Fibroblast of lung (primary cell): ENCODE results near the gene CRTAC1. TPM values are rescaled to one million over a fixed set of nuclear protein-coding genes. Genes with fewer than 3 reads are reported as not detected.

Experiments used
- DNase-seq, 2 donors: peaks; one replicate each; pipeline versions ENCODE4 v3.0.0 to v3.0.0-alpha.2; 2010; ENCODE audit warnings: low read depth in 2 of 2
- H2AFZ ChIP-seq: 2 replicates; pipeline ENCODE4 v1.5.1; 2012; ENCODE audit warnings: low read length, control low read depth, inconsistent platforms
- H3K27ac ChIP-seq: 2 replicates; pipeline ENCODE4 v1.5.1; 2011; ENCODE audit warnings: low read length, control low read depth; ENCODE audit not compliant: insufficient read depth
- H3K27me3 ChIP-seq: 2 replicates; pipeline ENCODE4 v1.5.1; 2011; ENCODE audit warnings: mild to moderate bottlenecking, low read length; ENCODE audit not compliant: control insufficient read depth, insufficient read depth
- H3K36me3 ChIP-seq: 2 replicates; pipeline ENCODE4 v1.5.1; 2011; ENCODE audit warnings: low read length; ENCODE audit not compliant: control insufficient read depth, insufficient read depth
- H3K4me1 ChIP-seq: 2 replicates; pipeline ENCODE4 v1.5.1; 2011; ENCODE audit warnings: low read length; ENCODE audit not compliant: control insufficient read depth, insufficient read depth; ENCODE audit errors: extremely low read depth
- H3K4me2 ChIP-seq: 2 replicates; pipeline ENCODE4 v1.5.1; 2011; ENCODE audit warnings: low read length, control low read depth; ENCODE audit not compliant: insufficient read depth; ENCODE audit errors: extremely low read depth
- H3K4me3 ChIP-seq, 4 experiments: fragments of 200-600 bp in 1 of 4; sonication (generic) in 1 of 4; replicated peaks in 1 of 4; 2 replicates each; pipeline ENCODE4 v1.5.1; 2011 to 2016; ENCODE audit warnings: low read length in 4 of 4, low read depth in 3 of 4, mild to moderate bottlenecking in 3 of 4, control low read depth in 2 of 4, inconsistent platforms in 1 of 4, mixed read lengths in 1 of 4; ENCODE audit not compliant: insufficient read depth in 1 of 4; ENCODE audit errors: control extremely low read depth in 1 of 4
- H3K79me2 ChIP-seq: 2 replicates; pipeline ENCODE4 v1.5.1; 2012; ENCODE audit warnings: mild to moderate bottlenecking, low read length, inconsistent platforms; ENCODE audit not compliant: control insufficient read depth, insufficient read depth
- H3K9ac ChIP-seq: 2 replicates; pipeline ENCODE4 v1.5.1; 2011; ENCODE audit warnings: mild to moderate bottlenecking, low read length, control low read depth; ENCODE audit not compliant: insufficient read depth
- H3K9me3 ChIP-seq: 2 replicates; pipeline ENCODE4 v1.5.1; 2012; ENCODE audit warnings: low read depth, low read length; ENCODE audit not compliant: control insufficient read depth, insufficient read depth
- H4K20me1 ChIP-seq: 2 replicates; pipeline ENCODE4 v1.5.1; 2011; ENCODE audit warnings: low read length; ENCODE audit not compliant: control insufficient read depth, insufficient read depth; ENCODE audit errors: extremely low read depth
- EZH2 ChIP-seq: IDR thresholded peaks from 2 replicates; pipeline ENCODE4 v1.5.1; 2012; ENCODE audit warnings: low read length, control low read depth, mild to moderate bottlenecking; ENCODE audit errors: missing control alignments
- polyA plus RNA-seq, 2 donors: library from polyadenylated mRNA; depleted of rRNA in 1 of 2; stranded (reverse) in 1 of 2; unstranded in 1 of 2; fragments of >200 nt; gene quantifications; 2 replicates each; pipeline ENCODE4 v1.2.1, GENCODE V29; 2011 to 2012; ENCODE audit warnings: missing spikeins in 1 of 2
- total RNA-seq: library from RNA; depleted of rRNA; stranded (reverse); fragments of >200 nt; gene quantifications from 2 replicates; pipeline ENCODE4 v1.2.1, GENCODE V29; 2014
- TF ChIP-seq, protein P1 (sequence below), 2 donors: IDR thresholded peaks in 1 of 2; conservative IDR thresholded peaks in 1 of 2; 1 replicate in 1 of 2; 2 replicates in 1 of 2; pipeline ENCODE4 v1.5.1; 2011 to 2012; ENCODE audit warnings: low read length in 2 of 2, control low read depth in 1 of 2, inconsistent platforms in 1 of 2, low read depth in 1 of 2, mild to moderate bottlenecking in 1 of 2

Gene CRTAC1
- total and polyA plus RNA-seq, 2 donors (not counting 1 experiment from before 2014, with no cell fraction given): not detected

DNA sequence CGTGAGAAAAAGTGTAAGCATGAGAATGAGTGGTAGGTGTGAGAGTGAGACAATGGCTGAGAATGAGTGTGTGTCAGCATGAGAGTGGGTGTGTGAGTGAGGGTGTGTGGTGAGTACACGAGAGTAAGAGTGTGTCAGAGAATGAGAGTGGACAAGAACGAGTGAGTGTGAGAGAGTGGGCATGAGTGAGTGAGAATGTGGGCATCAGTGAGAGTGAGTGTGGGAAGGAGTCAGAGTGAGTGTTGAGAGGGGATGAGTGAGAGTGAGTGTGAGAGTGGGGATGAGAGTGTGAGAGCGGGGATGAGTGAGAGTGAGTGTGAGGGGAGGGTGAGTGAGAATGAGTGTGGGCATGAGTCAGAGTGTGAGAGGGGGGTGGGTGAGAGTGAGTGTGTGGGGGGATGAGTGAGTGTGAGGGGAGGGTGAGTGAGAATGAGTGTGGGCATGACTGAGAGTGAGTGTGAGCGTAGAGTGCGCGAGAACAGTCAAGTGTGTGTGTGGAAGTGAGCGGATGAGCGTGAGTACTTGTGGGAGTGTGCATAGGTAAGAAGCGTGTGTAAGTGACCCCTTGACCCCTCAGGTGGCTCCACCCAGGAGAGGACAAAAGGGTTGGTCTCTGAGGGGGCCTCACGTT is 105.0 kb downstream of the CRTAC1 start:
- Histone ChIP-seq H3K36me3 (no peaks in the 10 kb centered on the region), H2AFZ (no peak overlapping the region), H4K20me1 (no peaks in the 10 kb centered on the region), H3K27ac (no peak overlapping the region), H3K9me3 (no peaks in the 10 kb centered on the region), H3K79me2 (no peaks in the 10 kb centered on the region), H3K4me3 (no peak overlapping the region), H3K4me1 (no peaks in the 10 kb centered on the region), H3K27me3 (no peaks in the 10 kb centered on the region), H3K9ac (no peak overlapping the region), H3K4me2 (no peak overlapping the region)
- DNase-seq: no peak
- TF ChIP-seq, protein P1, sequence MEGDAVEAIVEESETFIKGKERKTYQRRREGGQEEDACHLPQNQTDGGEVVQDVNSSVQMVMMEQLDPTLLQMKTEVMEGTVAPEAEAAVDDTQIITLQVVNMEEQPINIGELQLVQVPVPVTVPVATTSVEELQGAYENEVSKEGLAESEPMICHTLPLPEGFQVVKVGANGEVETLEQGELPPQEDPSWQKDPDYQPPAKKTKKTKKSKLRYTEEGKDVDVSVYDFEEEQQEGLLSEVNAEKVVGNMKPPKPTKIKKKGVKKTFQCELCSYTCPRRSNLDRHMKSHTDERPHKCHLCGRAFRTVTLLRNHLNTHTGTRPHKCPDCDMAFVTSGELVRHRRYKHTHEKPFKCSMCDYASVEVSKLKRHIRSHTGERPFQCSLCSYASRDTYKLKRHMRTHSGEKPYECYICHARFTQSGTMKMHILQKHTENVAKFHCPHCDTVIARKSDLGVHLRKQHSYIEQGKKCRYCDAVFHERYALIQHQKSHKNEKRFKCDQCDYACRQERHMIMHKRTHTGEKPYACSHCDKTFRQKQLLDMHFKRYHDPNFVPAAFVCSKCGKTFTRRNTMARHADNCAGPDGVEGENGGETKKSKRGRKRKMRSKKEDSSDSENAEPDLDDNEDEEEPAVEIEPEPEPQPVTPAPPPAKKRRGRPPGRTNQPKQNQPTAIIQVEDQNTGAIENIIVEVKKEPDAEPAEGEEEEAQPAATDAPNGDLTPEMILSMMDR (conservative IDR thresholded peaks at IDR 0.05 in 1 of 2, IDR thresholded peaks at IDR 0.05 in 1 of 2; ENCODE audit: low read depth in 1 of 2, low read length in 2 of 2): no peak
- TF ChIP-seq EZH2: no peak

DNA sequence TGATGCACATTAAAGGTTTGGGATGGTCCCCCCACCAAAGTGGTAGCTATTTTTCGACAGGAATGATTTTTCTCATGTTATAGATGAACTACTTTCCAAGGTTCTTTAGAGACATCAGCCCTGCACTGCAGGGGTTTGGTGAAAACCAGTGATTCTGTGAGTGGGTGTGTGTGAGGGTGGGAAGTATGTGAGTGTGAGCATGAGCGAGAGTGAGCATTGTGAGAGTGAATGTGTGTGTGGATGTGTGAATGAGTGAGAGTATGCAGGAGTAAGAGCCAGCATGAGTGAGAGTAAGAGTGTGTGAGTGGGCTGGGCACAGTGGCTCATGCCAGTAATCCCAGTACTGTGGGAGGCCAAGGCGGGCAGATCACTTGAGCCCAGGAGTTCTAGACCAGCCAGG is 105.7 kb downstream of the CRTAC1 start:
- Histone ChIP-seq H3K4me1 (no peaks in the 10 kb centered on the region), H3K27me3 (no peaks in the 10 kb centered on the region)

DNA sequence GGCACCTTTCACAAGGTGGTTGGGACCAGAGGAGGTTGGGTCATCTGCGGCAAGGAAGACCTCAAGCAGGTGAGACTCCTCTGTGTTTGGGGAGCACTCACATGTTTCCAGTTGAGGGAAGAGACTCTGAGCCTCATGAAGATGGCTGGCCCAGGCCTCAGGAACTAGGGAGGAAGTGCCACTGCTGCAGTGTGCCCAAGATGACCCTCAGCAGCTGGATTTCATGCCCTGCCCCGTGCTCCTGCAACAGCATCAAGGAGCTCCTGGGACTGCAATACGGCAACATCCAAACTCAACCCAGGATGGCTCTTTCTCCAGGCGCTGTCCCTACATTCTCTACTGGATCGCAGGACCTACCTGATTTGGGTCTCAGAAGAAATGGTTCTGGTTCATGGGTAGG is 106.9 kb downstream of the CRTAC1 start:
- no peak overlapping the region for H3K27ac ChIP-seq
- H3K9ac ChIP-seq: no peak overlapping the region
- no peaks in the 10 kb centered on the region for H3K27me3 ChIP-seq
- no peak overlapping the region for H3K4me2 ChIP-seq
- DNase-seq: no peak
- H3K9me3 ChIP-seq: no peaks in the 10 kb centered on the region
- H2AFZ ChIP-seq: no peak overlapping the region
- no peaks in the 10 kb centered on the region for H3K4me1 ChIP-seq
- no peak for TF ChIP-seq EZH2
- TF ChIP-seq, protein P1 (conservative IDR thresholded peaks at IDR 0.05 in 1 of 2, IDR thresholded peaks at IDR 0.05 in 1 of 2; ENCODE audit: low read depth in 1 of 2, low read length in 2 of 2): no peak
- H3K4me3 ChIP-seq: no peak overlapping the region
- H3K79me2 ChIP-seq: no peaks in the 10 kb centered on the region
- H3K36me3 ChIP-seq: no peaks in the 10 kb centered on the region
- H4K20me1 ChIP-seq: no peaks in the 10 kb centered on the region

More for the DNA sequence above, 105.7 kb downstream of the CRTAC1 start:
- H3K9ac ChIP-seq: no peak overlapping the region
- H3K27ac ChIP-seq: no peak overlapping the region
- no peak for DNase-seq
- H3K4me2 ChIP-seq: no peak overlapping the region
- TF ChIP-seq EZH2: no peak
- TF ChIP-seq, protein P1 (conservative IDR thresholded peaks at IDR 0.05 in 1 of 2, IDR thresholded peaks at IDR 0.05 in 1 of 2; ENCODE audit: low read depth in 1 of 2, low read length in 2 of 2): no peak
- no peak overlapping the region for H2AFZ ChIP-seq
- no peaks in the 10 kb centered on the region for H3K9me3 ChIP-seq
- H3K4me3 ChIP-seq: no peak overlapping the region
- no peaks in the 10 kb centered on the region for H3K36me3 ChIP-seq
- no peaks in the 10 kb centered on the region for H3K79me2 ChIP-seq
- no peaks in the 10 kb centered on the region for H4K20me1 ChIP-seq
